Lung (tissue), 12 donors: ENCODE results near the gene TLL1. TPM values are rescaled to one million over a fixed set of nuclear protein-coding genes. Genes with fewer than 3 reads are reported as not detected.

Experiments
- ATAC-seq: fragments of 200-7000 bp; cut with Tn5 transposase; one replicate; pipeline ENCODE4 v1.9.1; 2020; ENCODE audit warnings: moderate number of reproducible peaks; ENCODE audit not compliant: insufficient read depth, low FRiP score
- DNase-seq, 3 donors: peaks; one replicate each; pipeline ENCODE4 v3.0.0-alpha.2; 2013 to 2017
- H3K27ac ChIP-seq, 2 donors: one replicate each; pipeline ENCODE4 v1.5.1; 2013; ENCODE audit warnings: mild to moderate bottlenecking in 2 of 2, moderate library complexity in 2 of 2, control low read depth in 1 of 2, inconsistent platforms in 1 of 2, low read depth in 1 of 2, low read length in 1 of 2
- H3K27me3 ChIP-seq, 3 donors: one replicate each; pipeline ENCODE4 v1.5.1; 2013; ENCODE audit warnings: low read length in 2 of 3; ENCODE audit not compliant: control insufficient read depth in 3 of 3, insufficient read depth in 3 of 3
- H3K36me3 ChIP-seq, 4 donors: one replicate each; pipeline ENCODE4 v1.5.1; 2013; ENCODE audit warnings: low read length in 4 of 4, mild to moderate bottlenecking in 1 of 4, moderate library complexity in 1 of 4; ENCODE audit not compliant: control insufficient read depth in 4 of 4, insufficient read depth in 4 of 4
- H3K4me1 ChIP-seq, 5 donors: one replicate each; pipeline ENCODE4 v1.5.1; 2013; ENCODE audit warnings: low read length in 5 of 5, mild to moderate bottlenecking in 2 of 5, moderate library complexity in 1 of 5; ENCODE audit not compliant: control insufficient read depth in 5 of 5, insufficient read depth in 5 of 5
- H3K4me3 ChIP-seq: one replicate; pipeline ENCODE4 v1.5.1; 2013; ENCODE audit warnings: mild to moderate bottlenecking, control low read depth, moderate library complexity
- H3K9ac ChIP-seq, 2 donors: one replicate each; pipeline ENCODE4 v1.5.1; 2013; ENCODE audit warnings: low read length in 2 of 2, control low read depth in 1 of 2; ENCODE audit not compliant: insufficient read depth in 1 of 2
- H3K9me3 ChIP-seq, 4 donors: one replicate each; pipeline ENCODE4 v1.5.1; 2013; ENCODE audit warnings: low read length in 3 of 4, mild to moderate bottlenecking in 1 of 4, moderate library complexity in 1 of 4; ENCODE audit not compliant: control insufficient read depth in 4 of 4, insufficient read depth in 3 of 4
- WGBS, 2 donors: extraction: QIAGEN DNeasy Blood & Tissue Kit; methylation state at CpG; one replicate each; pipeline ENCODE4 v1.1.7; 2013; 5-methylcytosine and 5-hydroxymethylcytosine counted together
- polyA plus RNA-seq, 2 donors: library from polyadenylated mRNA; stranded (reverse); fragments of 200-250 nt; gene quantifications; one replicate each; pipeline ENCODE4 v1.2.1, GENCODE V29; 2013
- total RNA-seq, 2 donors: library from RNA; depleted of rRNA in 1 of 2; stranded (reverse); fragments of >200 nt in 1 of 2; gene quantifications; one replicate each; pipeline ENCODE4 v1.2.1, GENCODE V29; 2014 to 2021
- TF ChIP-seq, protein P1 (sequence below): IDR thresholded peaks from 2 replicates; pipeline ENCODE4 v1.5.1; 2012; ENCODE audit warnings: mild to moderate bottlenecking; ENCODE audit errors: control extremely low read depth, extremely low read depth
- donor health status: control.
- donor health status: control.
- donor health status: Bipolar disorder and iron deficiency.
- donor health status: healthy.
- donor health status: DM: yes; HTN: yes; CAD: no.

The TLL1 gene
- total and polyA plus RNA-seq, 4 donors, result 0.93 to 5.7 (median 1.9) TPM

DNA sequence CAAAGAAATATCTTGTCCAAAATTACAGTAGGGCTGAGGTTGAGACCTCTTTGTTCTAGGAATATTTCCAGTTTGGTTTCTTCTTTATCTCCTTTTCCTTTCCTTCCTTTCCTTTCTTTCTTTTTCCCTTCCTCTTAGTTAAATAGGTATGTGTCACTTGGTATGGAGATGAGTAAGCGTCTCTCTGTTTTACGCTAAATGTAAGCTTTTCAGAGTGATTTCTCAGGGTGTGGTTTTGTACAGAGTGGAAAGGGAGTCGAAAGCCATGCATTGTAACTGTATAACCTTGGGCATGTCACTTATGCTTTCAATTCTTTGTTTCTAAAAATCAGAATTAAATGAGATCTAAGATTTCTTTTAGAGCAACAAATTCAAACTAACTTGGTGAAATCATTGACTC is 54.8 kb downstream of the TLL1 start:
- H3K4me1 ChIP-seq, result no peaks in the 10 kb centered on the region
- H3K9me3 ChIP-seq, result peaks cover 0 to 4% (median 0%) of the 10 kb centered on the region in 4 donors
- 93 to 95% methylated on average over 3 of the region's 3 CpGs for WGBS, 2 donors
- H3K4me3 ChIP-seq, result no peak overlapping the region
- H3K36me3 ChIP-seq, result no peaks in the 10 kb centered on the region
- no peak overlapping the region for H3K9ac ChIP-seq
- no peak overlapping the region for H3K27ac ChIP-seq
- H3K27me3 ChIP-seq, result no peaks in the 10 kb centered on the region
- TF ChIP-seq, protein P1, sequence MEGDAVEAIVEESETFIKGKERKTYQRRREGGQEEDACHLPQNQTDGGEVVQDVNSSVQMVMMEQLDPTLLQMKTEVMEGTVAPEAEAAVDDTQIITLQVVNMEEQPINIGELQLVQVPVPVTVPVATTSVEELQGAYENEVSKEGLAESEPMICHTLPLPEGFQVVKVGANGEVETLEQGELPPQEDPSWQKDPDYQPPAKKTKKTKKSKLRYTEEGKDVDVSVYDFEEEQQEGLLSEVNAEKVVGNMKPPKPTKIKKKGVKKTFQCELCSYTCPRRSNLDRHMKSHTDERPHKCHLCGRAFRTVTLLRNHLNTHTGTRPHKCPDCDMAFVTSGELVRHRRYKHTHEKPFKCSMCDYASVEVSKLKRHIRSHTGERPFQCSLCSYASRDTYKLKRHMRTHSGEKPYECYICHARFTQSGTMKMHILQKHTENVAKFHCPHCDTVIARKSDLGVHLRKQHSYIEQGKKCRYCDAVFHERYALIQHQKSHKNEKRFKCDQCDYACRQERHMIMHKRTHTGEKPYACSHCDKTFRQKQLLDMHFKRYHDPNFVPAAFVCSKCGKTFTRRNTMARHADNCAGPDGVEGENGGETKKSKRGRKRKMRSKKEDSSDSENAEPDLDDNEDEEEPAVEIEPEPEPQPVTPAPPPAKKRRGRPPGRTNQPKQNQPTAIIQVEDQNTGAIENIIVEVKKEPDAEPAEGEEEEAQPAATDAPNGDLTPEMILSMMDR, result no peak
- ATAC-seq (no peak), DNase-seq (no peak)

DNA sequence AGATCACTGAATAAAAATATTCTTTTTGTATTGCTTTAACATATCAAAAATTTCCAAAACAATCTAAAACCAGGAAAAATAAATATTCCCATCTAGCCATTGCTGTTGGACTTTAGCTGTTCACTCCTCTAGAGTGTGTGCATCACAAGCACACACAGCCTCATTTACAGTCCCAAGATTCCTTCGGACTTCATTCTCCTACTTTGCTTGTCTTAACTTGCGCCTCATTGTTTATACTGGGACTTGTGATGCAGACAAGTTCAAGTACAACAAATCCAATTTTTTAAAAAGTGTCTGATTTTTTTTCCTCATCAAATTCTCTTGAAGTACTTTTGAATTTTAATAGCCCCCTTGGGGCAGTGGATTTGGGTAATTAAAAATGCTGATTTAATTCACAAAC is 55.6 kb downstream of the TLL1 start:
- Histone ChIP-seq H3K4me1 (no peaks in the 10 kb centered on the region), H3K36me3 (no peaks in the 10 kb centered on the region), H3K27ac (no peak overlapping the region), H3K9ac (no peak overlapping the region), H3K27me3 (no peaks in the 10 kb centered on the region), H3K4me3 (no peak overlapping the region), H3K9me3 (peaks cover 0 to 4% (median 0%) of the 10 kb centered on the region in 4 donors)
- no peak for ATAC-seq
- TF ChIP-seq, protein P1, result no peak
- WGBS, 2 donors, result 90 to 96% methylated on average over 2 of the region's 2 CpGs
- no peak for DNase-seq

DNA sequence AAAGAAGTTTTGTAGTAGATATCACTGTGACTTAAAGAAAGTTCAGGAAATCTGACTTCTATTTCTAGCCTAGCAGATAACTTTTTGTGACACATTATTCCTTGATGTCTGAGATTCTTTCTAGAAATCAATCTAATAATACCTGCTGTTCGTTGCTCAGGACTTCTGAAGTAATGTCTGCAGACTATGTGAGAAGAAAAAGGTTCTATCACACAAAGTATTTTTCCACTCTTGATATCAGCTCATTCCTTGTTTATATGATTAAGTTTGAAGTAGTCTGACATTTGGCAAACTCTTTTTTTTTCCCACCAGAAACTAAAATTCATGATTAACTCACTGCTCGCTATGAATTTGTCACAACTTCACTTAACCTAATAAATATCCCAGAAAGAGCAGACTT is 56.6 kb downstream of the TLL1 start:
- no peak overlapping the region for H3K9ac ChIP-seq
- no peak overlapping the region for H3K27ac ChIP-seq
- H3K4me3 ChIP-seq, result no peak overlapping the region
- no peak for ATAC-seq
- H3K36me3 ChIP-seq, result no peaks in the 10 kb centered on the region
- WGBS, 2 donors, result 74% methylated on average over 2 of the region's 2 CpGs
- TF ChIP-seq, protein P1, result no peak
- H3K9me3 ChIP-seq, result no peaks in the 10 kb centered on the region
- H3K4me1 ChIP-seq, result no peaks in the 10 kb centered on the region
- DNase-seq, result no peak
- H3K27me3 ChIP-seq, result no peaks in the 10 kb centered on the region

DNA sequence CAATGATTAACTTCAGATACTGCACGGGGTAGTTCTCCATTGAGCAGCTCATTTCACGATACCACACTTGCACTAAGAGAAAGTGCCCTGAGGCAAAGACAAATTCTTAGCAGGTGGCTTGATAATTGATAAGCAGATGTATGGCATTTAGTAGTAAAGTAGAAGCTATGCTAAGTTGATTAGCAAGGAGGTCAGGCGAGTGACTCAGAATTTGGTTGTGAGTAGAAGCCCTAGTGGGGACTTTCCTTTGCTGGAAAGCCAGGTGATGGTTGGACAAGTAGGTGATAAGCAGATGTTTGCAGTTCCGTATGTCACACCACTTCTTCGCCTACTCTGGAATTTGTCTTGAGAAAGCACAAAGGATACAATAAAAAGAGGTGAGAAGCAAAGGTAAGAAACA is 58.7 kb downstream of the TLL1 start:
- no peak overlapping the region for H3K9ac ChIP-seq
- no peak for DNase-seq
- no peaks in the 10 kb centered on the region for H3K9me3 ChIP-seq
- no peak overlapping the region for H3K4me3 ChIP-seq
- no peaks in the 10 kb centered on the region for H3K4me1 ChIP-seq
- no peaks in the 10 kb centered on the region for H3K27me3 ChIP-seq
- 85 to 88% methylated on average over 5 of the region's 5 CpGs for WGBS, 2 donors
- no peaks in the 10 kb centered on the region for H3K36me3 ChIP-seq
- no peak overlapping the region for H3K27ac ChIP-seq
- ATAC-seq, result no peak
- TF ChIP-seq, protein P1, result no peak
